ENCODE data around the gene CDK5. TPM values are rescaled to one million over a fixed set of nuclear protein-coding genes. Genes with fewer than 3 reads are reported as not detected.

The CDK5 gene
- total and polyA plus RNA-seq, 2 of the 13 experiments (the other 11 are each of a cell fraction or from before 2014, with no cell fraction given) = 16.4 to 21.3 TPM

GRCh38 chr7:151028131-151028947 lies 29.4 kb downstream of the CDK5 start, which contains the start of gene ABCB8 (continued):
- no peak for TF ChIP-seq ELK4 (CRISPR knock-in tag; IDR thresholded peaks at IDR 0.05; ENCODE audit: borderline replicate concordance)
- peak; percentile 97 for TF ChIP-seq ZFX (CRISPR knock-in tag; IDR thresholded peaks at IDR 0.05; ENCODE audit: low read depth)
- TF ChIP-seq NFAT5 (CRISPR knock-in tag; IDR thresholded peaks at IDR 0.05) = no peak
- TF ChIP-seq FOXA3 (CRISPR knock-in tag; IDR thresholded peaks at IDR 0.05) = no peak; the same call in 1 of the 2 replicates
- no peak for TF ChIP-seq ZBTB21 (CRISPR knock-in tag; IDR thresholded peaks at IDR 0.05)
- TF ChIP-seq SAFB2 (CRISPR knock-in tag; IDR thresholded peaks at IDR 0.05; ENCODE audit: borderline replicate concordance, low read depth) = 0 out of 2 replicates have a peak, but pooled peaks have one; percentile 80
- no peak for TF ChIP-seq SMYD3 (CRISPR knock-in tag; IDR thresholded peaks at IDR 0.05)
- no peak for TF ChIP-seq CCAR2 (optimal IDR thresholded peaks at IDR 0.05; ENCODE audit: low read depth, low read length)
- TF ChIP-seq ZNF850 (CRISPR knock-in tag; conservative IDR thresholded peaks at IDR 0.05) = no peak
- no peak for TF ChIP-seq ZNF432 (CRISPR knock-in tag; IDR thresholded peaks at IDR 0.05; ENCODE audit: borderline replicate concordance)
- TF ChIP-seq ZNF335 (CRISPR knock-in tag; IDR thresholded peaks at IDR 0.05) = peak; percentile 46; the same call in 1 of the 2 replicates
- TF ChIP-seq ZNF350 (CRISPR knock-in tag; IDR thresholded peaks at IDR 0.05; ENCODE audit: borderline replicate concordance, low read depth) = peak; percentile 88; the same call in 1 of the 2 replicates
- no peak; the same call in 1 of the 2 replicates for TF ChIP-seq ZNF232 (CRISPR knock-in tag; IDR thresholded peaks at IDR 0.05; ENCODE audit: borderline replicate concordance)
- TF ChIP-seq ATF3 (CRISPR knock-in tag; IDR thresholded peaks at IDR 0.05) = no peak
- TF ChIP-seq PRDM15 (CRISPR knock-in tag; IDR thresholded peaks at IDR 0.05) = no peak; the same call in 1 of the 2 replicates
- no peak for TF ChIP-seq ETV6 (CRISPR knock-in tag; conservative IDR thresholded peaks at IDR 0.05)
- no peak for TF ChIP-seq ZSCAN9 (CRISPR knock-in tag; IDR thresholded peaks at IDR 0.05; ENCODE audit: borderline replicate concordance)
- no peak for TF ChIP-seq TOE1 (CRISPR knock-in tag; IDR thresholded peaks at IDR 0.05)
- 0 out of 2 replicates have a peak, but pooled peaks have one; percentile 34 for TF ChIP-seq ZSCAN21 (CRISPR knock-in tag; IDR thresholded peaks at IDR 0.05; ENCODE audit: borderline replicate concordance)

Data from HepG2 (cell line).